ENCODE results near the gene RNF223. TPM values are rescaled to one million over a fixed set of nuclear protein-coding genes. Genes with fewer than 3 reads are reported as not detected.
A peak's percentile ranks its signal among the peaks of the same experiment; 100 is the strongest.

RNF223 gene
- total RNA-seq, 1 donor from 2014 or later: not detected

GRCh38 chr1:1021010-1021919 lies 52.8 kb downstream of the RNF223 start:
- no peak for TF ChIP-seq CTCF (conservative IDR thresholded peaks at IDR 0.05)
- no peak overlapping the region for H3K27ac Mint-ChIP-seq (ENCODE audit: unreplicated experiment)
- H3K36me3 Mint-ChIP-seq (ENCODE audit: low read depth): no peaks in the 10 kb centered on the region
- peak overlapping the region; percentile 79 for H3K4me3 Mint-ChIP-seq
- no peak for DNase-seq (ENCODE audit: low read depth, low spot score)
- peaks cover 20% of the 10 kb centered on the region for H3K4me1 Mint-ChIP-seq
- H3K27me3 Mint-ChIP-seq (ENCODE audit: low read depth): no peaks in the 10 kb centered on the region
- H3K9me3 Mint-ChIP-seq: no peaks in the 10 kb centered on the region

Other genes starting within 250 kb of the RNF223 start
- 0.14 TPM in 1 of 2 replicates, not detected in the other for gene SAMD11, start 150.4 kb downstream of the RNF223 start, total RNA-seq
- 95.4 and 106 TPM in 2 replicates for gene NOC2L, start 115.0 kb downstream of the RNF223 start, total RNA-seq
- 41.5 and 43.9 TPM in 2 replicates for gene KLHL17, start 113.7 kb downstream of the RNF223 start, total RNA-seq
- not detected in 2 replicates for gene PLEKHN1, start 107.8 kb downstream of the RNF223 start, total RNA-seq
- gene PERM1, start 92.2 kb downstream of the RNF223 start, total RNA-seq: 0.11 TPM in 1 of 2 replicates, not detected in the other
- gene HES4, start 74.2 kb downstream of the RNF223 start, total RNA-seq: 35.7 and 38.0 TPM in 2 replicates
- 17.4 and 22.3 TPM in 2 replicates for gene ISG15, start 60.8 kb downstream of the RNF223 start, total RNA-seq
- gene AGRN, start 54.2 kb downstream of the RNF223 start, total RNA-seq: 192 and 203 TPM in 2 replicates
- gene C1orf159, start 41.8 kb upstream of the RNF223 start, total RNA-seq: 26.1 and 26.2 TPM in 2 replicates
- gene TTLL10, start 99.6 kb upstream of the RNF223 start, total RNA-seq: not detected in 2 replicates
- not detected in 2 replicates for gene TNFRSF18, start 132.3 kb upstream of the RNF223 start, total RNA-seq
- 0.19 and 0.20 TPM in 2 replicates for gene TNFRSF4, start 139.8 kb upstream of the RNF223 start, total RNA-seq
- 76.1 and 93.8 TPM in 2 replicates for gene SDF4, start 157.7 kb upstream of the RNF223 start, total RNA-seq
- 39.8 and 41.1 TPM in 2 replicates for gene B3GALT6, start 157.9 kb upstream of the RNF223 start, total RNA-seq
- gene C1QTNF12, start 172.4 kb upstream of the RNF223 start, total RNA-seq: 0.66 and 0.79 TPM in 2 replicates
- 77.0 and 80.8 TPM in 2 replicates for gene UBE2J2, start 199.5 kb upstream of the RNF223 start, total RNA-seq
- gene SCNN1D, start 206.1 kb upstream of the RNF223 start, total RNA-seq: 5.9 and 10.8 TPM in 2 replicates
- 111 and 124 TPM in 2 replicates for gene ACAP3, start 233.6 kb upstream of the RNF223 start, total RNA-seq
- 26.3 and 27.9 TPM in 2 replicates for gene PUSL1, start 234.3 kb upstream of the RNF223 start, total RNA-seq

Measured in neural crest cell (in vitro differentiated cells).